K562 (cell line): Measurements from ENCODE around the gene PPP1R15A. TPM values are rescaled to one million over a fixed set of nuclear protein-coding genes. Genes with fewer than 3 reads are reported as not detected.
A peak's percentile ranks its signal among the peaks of the same experiment; 100 is the strongest.

Experiments used
- ATAC-seq: fragments of 200-7000 bp; cut with Tn5 transposase; 3 replicates; pipeline ENCODE4 v1.9.1; 2020; ENCODE audit warnings: moderate library complexity
- BruUV-seq: library from RNA; stranded (reverse); fragments of 400-500 nt; replicated peaks from 2 replicates; lab custom pipeline; 2021; lab: Mats Ljungman, UMichigan
- CTCF ChIA-PET: fragments of 300-600 bp; formaldehyde crosslinking; extraction: SDS; loops from one replicate; lab custom pipeline; 2021; ENCODE audit warnings: low intra/inter-chr PET ratio; lab: Yijun Ruan, JAX
- POLR2A ChIA-PET: fragments of 300-600, 350-650 bp; sonication (Branson Sonifier 250); formaldehyde crosslinking; extraction: SDS; loops from one replicate; lab custom pipeline; 2021; ENCODE audit warnings: antibody characterized with exemption, inconsistent platforms; lab: Yijun Ruan, JAX
- DNase-seq, 4 experiments: peaks; one replicate each; pipeline versions ENCODE4 v3.0.0 to v3.0.0-alpha.2; 2011 to 2018; ENCODE audit warnings: low spot score in 3 of 4, mixed read lengths in 3 of 4; ENCODE audit errors: extremely low read depth in 1 of 4
- FAIRE-seq: peaks from 2 replicates; lab custom pipeline; 2011; peaks lifted over from hg19 to GRCh38; lab: Jason Lieb, UNC
- H2AFZ ChIP-seq: 2 replicates; pipeline ENCODE4 v1.6.0; 2011; ENCODE audit warnings: low read depth, low read length, control low read depth, inconsistent platforms
- H3K27ac ChIP-seq: fragments of 200-600 bp; 3 replicates; pipeline ENCODE4 v1.8.0; 2011; ENCODE audit warnings: low read depth, mild to moderate bottlenecking, control low read depth, inconsistent platforms, low read length, moderate library complexity, mixed read lengths; ENCODE audit errors: extremely low read depth
- H3K27me3 ChIP-seq, 2 experiments: fragments of 300-600 bp in 1 of 2; 2 replicates in 1 of 2; 3 replicates in 1 of 2; pipeline versions ENCODE4 v1.6.0 to v1.8.0; 2011; ENCODE audit warnings: inconsistent platforms in 2 of 2, low read length in 2 of 2, mild to moderate bottlenecking in 1 of 2, mixed read lengths in 1 of 2, moderate library complexity in 1 of 2; ENCODE audit not compliant: control insufficient read depth in 2 of 2, insufficient read depth in 2 of 2
- H3K36me3 ChIP-seq: fragments of 300-600 bp; 3 replicates; pipeline ENCODE4 v1.8.0; 2011; ENCODE audit warnings: mild to moderate bottlenecking, low read length, inconsistent platforms; ENCODE audit not compliant: control insufficient read depth, insufficient read depth
- H3K4me1 ChIP-seq, 2 experiments: fragments of 200-600 bp in 1 of 2; replicated peaks in 1 of 2; 2 replicates in 1 of 2; 3 replicates in 1 of 2; pipeline versions ENCODE4 v1.5.1 to v1.8.0; 2011; ENCODE audit warnings: inconsistent platforms in 2 of 2, low read length in 2 of 2, mild to moderate bottlenecking in 1 of 2, mixed read lengths in 1 of 2, moderate library complexity in 1 of 2; ENCODE audit not compliant: control insufficient read depth in 2 of 2, insufficient read depth in 2 of 2
- H3K4me2 ChIP-seq: 2 replicates; pipeline ENCODE4 v1.6.1; 2011; ENCODE audit warnings: low read length, control low read depth, inconsistent platforms, mixed read lengths; ENCODE audit not compliant: insufficient read depth
- H3K4me3 ChIP-seq: fragments of 200-600 bp; sonication (generic), shearing (Covaris generic); 2 replicates; pipeline ENCODE4 v1.5.1; 2016; ENCODE audit warnings: control low read depth, inconsistent platforms
- H3K79me2 ChIP-seq: fragments of 200-600 bp; 3 replicates; pipeline ENCODE4 v1.8.0; 2011; ENCODE audit warnings: low read length, inconsistent platforms; ENCODE audit not compliant: control insufficient read depth, insufficient read depth
- H3K9ac ChIP-seq, 2 experiments: 2 replicates each; pipeline versions ENCODE4 v1.6.0 to v1.6.1; 2011; ENCODE audit warnings: low read depth in 2 of 2, low read length in 2 of 2, control low read depth in 1 of 2, inconsistent platforms in 1 of 2, mild to moderate bottlenecking in 1 of 2, mixed read lengths in 1 of 2; ENCODE audit not compliant: insufficient read depth in 1 of 2
- H3K9me1 ChIP-seq: one replicate; pipeline ENCODE4 v1.6.0; 2011; ENCODE audit warnings: inconsistent platforms, mild to moderate bottlenecking, low read length, moderate library complexity; ENCODE audit not compliant: control insufficient read depth, insufficient read depth
- H3K9me3 ChIP-seq: replicated peaks from 2 replicates; pipeline ENCODE4 v1.5.1; 2011; ENCODE audit warnings: low read depth, low read length, inconsistent platforms; ENCODE audit not compliant: control insufficient read depth, insufficient read depth
- H4K20me1 ChIP-seq: replicated peaks from 2 replicates; pipeline ENCODE4 v1.6.1; 2011; ENCODE audit warnings: low read length, inconsistent platforms, mixed read lengths; ENCODE audit not compliant: control insufficient read depth, insufficient read depth
- CHD4 ChIP-seq: fragments of 200-600 bp; sonication (generic); IDR thresholded peaks from 3 replicates; pipeline ENCODE4 v1.6.1; 2012; ENCODE audit warnings: low read depth, mild to moderate bottlenecking, mixed read lengths, low read length, inconsistent platforms; ENCODE audit not compliant: insufficient read depth, insufficient replicate concordance, poor library complexity, severe bottlenecking
- EWSR1 ChIP-seq: fragments of 450-650 bp; IDR thresholded peaks from 2 replicates; pipeline ENCODE4 v1.6.1; 2018; ENCODE audit warnings: borderline replicate concordance, mild to moderate bottlenecking, low read depth, moderate library complexity; ENCODE audit not compliant: partially characterized antibody
- FUS ChIP-seq: fragments of 200-400 bp; formaldehyde crosslinking; optimal IDR thresholded peaks from 2 replicates; pipeline ENCODE3; 2017; ENCODE audit warnings: low read depth, low read length
- HBP1 ChIP-seq: fragments of 450-650 bp; formaldehyde crosslinking; IDR thresholded peaks from 2 replicates; pipeline ENCODE4 v1.4.0; 2022; ENCODE audit warnings: missing genetic modification characterization
- HDAC6 ChIP-seq: IDR thresholded peaks from 2 replicates; pipeline ENCODE4 v1.6.1; 2012; ENCODE audit warnings: low read depth, mild to moderate bottlenecking, control low read depth, inconsistent platforms, low read length, moderate library complexity
- HNRNPUL1 ChIP-seq: fragments of 200-400 bp; formaldehyde crosslinking; IDR thresholded peaks from 2 replicates; pipeline ENCODE4 v1.6.1; 2017; ENCODE audit warnings: low read length
- IFI16 ChIP-seq: fragments of 250-450 bp; sonication (Bioruptor Pico); IDR thresholded peaks from 2 replicates; pipeline ENCODE4 v2.1.2; 2022; ENCODE audit warnings: mild to moderate bottlenecking, inconsistent platforms
- KDM4B ChIP-seq, 2 experiments: fragments of 450-650 bp in 1 of 2; sonication (generic) in 1 of 2; IDR thresholded peaks; 2 replicates each; pipeline ENCODE4 v1.6.1; 2016 to 2017; ENCODE audit warnings: borderline replicate concordance in 2 of 2, antibody characterized with exemption in 1 of 2, low read depth in 1 of 2, mild to moderate bottlenecking in 1 of 2
- L3MBTL2 ChIP-seq: fragments of 450-650 bp; IDR thresholded peaks from 2 replicates; pipeline ENCODE4 v1.6.1; 2016; ENCODE audit warnings: mild to moderate bottlenecking, moderate library complexity
- MAX ChIP-seq: sonication (generic); formaldehyde crosslinking; IDR thresholded peaks from 2 replicates; pipeline ENCODE4 v1.9.0; 2022; ENCODE audit warnings: mild to moderate bottlenecking, missing genetic modification reagents
- MCM7 ChIP-seq, 2 experiments: fragments of 450-650 bp; IDR thresholded peaks; 2 replicates each; pipeline ENCODE4 v1.6.1; 2016 to 2018
- PHB2 ChIP-seq: fragments of 450-650 bp; IDR thresholded peaks from 2 replicates; pipeline ENCODE4 v1.6.1; 2017; ENCODE audit warnings: low read depth
- SAFB2 ChIP-seq: fragments of 200-400 bp; formaldehyde crosslinking; IDR thresholded peaks from 2 replicates; pipeline ENCODE4 v1.6.1; 2018; ENCODE audit warnings: borderline replicate concordance, low read length, low read depth, moderate library complexity; ENCODE audit not compliant: severe bottlenecking
- SMARCA5 ChIP-seq: fragments of 450-650 bp; IDR thresholded peaks from 2 replicates; pipeline ENCODE4 v1.6.1; 2016
- TCF3 ChIP-seq: sonication (generic); formaldehyde crosslinking; IDR thresholded peaks from 2 replicates; pipeline ENCODE4 v1.4.0; 2020; ENCODE audit warnings: mild to moderate bottlenecking, missing genetic modification reagents
- THRA ChIP-seq: fragments of 450-650 bp; IDR thresholded peaks from 2 replicates; pipeline ENCODE4 v1.6.1; 2017; ENCODE audit warnings: mild to moderate bottlenecking, moderate library complexity
- TRIM24 ChIP-seq, 2 experiments: fragments of 450-650 bp; IDR thresholded peaks; 2 replicates each; pipeline ENCODE4 v1.6.1; 2016
- ZNF175 ChIP-seq: fragments of 200-800 bp; sonication (Bioruptor generic); IDR thresholded peaks from 2 replicates; pipeline ENCODE4 v1.6.1; 2016; ENCODE audit warnings: low read depth, mild to moderate bottlenecking, missing genetic modification characterization, missing compliant biosample characterization
- ZNF277 ChIP-seq: fragments of 250-450 bp; sonication (Bioruptor Pico); IDR thresholded peaks from 2 replicates; pipeline ENCODE4 v1.8.0; 2022; ENCODE audit warnings: inconsistent platforms, mild to moderate bottlenecking, moderate library complexity, borderline replicate concordance
- WGBS: fragments of 100-300 bp; shearing (Covaris generic); methylation state at CpG from one replicate; pipeline ENCODE4 v1.1.6; 2016; ENCODE audit warnings: low coverage, mixed read lengths; ENCODE audit not compliant: insufficient coverage; ENCODE audit errors: missing lambda C conversion rate; 5-methylcytosine and 5-hydroxymethylcytosine counted together
- in situ Hi-C: fragments of 300-500 bp; cut with MboI; formaldehyde crosslinking; loops from 4 replicates; pipeline ENCODE4 v1.15.0; 2018; ENCODE audit warnings: inconsistent platforms, mixed read lengths
- intact Hi-C: fragments of 100-400 bp; cut with micrococcal nuclease; formaldehyde crosslinking; loops from 2 replicates; pipeline ENCODE4 v1.14.2; 2022
- polyA plus RNA-seq, 8 experiments: library from polyadenylated mRNA; depleted of rRNA in 4 of 8; stranded (reverse) in 5 of 8; unstranded in 3 of 8; fragments of >200 nt; fragmentation: Nextera tagmentation in 2 of 8; fragmentation: Illumina TruSeq in 1 of 8; extraction: Ambion mirVana in 2 of 8; extraction: Trizol in 1 of 8; gene quantifications; 2 replicates each; pipeline versions ENCODE4 v1.2.1 to v1.2.3, GENCODE V29; 2011 to 2014; ENCODE audit warnings: inconsistent platforms in 1 of 8, missing spikeins in 1 of 8
- total RNA-seq, 7 experiments: library from RNA; depleted of rRNA in 6 of 7; stranded (reverse); fragments of >200 nt in 6 of 7; fragmentation: Illumina TruSeq in 2 of 7; extraction: Trizol in 2 of 7; gene quantifications; 2 replicates each; pipeline versions ENCODE4 v1.2.1 to v1.2.3, GENCODE V29; 2011 to 2021; ENCODE audit warnings: low replicate concordance in 1 of 7

The PPP1R15A gene
- total and polyA plus RNA-seq, 9 of the 15 experiments (the other 6 are each of a cell fraction or from before 2014, with no cell fraction given), result 0.42 to 73.7 (median 44.0) TPM

DNA sequence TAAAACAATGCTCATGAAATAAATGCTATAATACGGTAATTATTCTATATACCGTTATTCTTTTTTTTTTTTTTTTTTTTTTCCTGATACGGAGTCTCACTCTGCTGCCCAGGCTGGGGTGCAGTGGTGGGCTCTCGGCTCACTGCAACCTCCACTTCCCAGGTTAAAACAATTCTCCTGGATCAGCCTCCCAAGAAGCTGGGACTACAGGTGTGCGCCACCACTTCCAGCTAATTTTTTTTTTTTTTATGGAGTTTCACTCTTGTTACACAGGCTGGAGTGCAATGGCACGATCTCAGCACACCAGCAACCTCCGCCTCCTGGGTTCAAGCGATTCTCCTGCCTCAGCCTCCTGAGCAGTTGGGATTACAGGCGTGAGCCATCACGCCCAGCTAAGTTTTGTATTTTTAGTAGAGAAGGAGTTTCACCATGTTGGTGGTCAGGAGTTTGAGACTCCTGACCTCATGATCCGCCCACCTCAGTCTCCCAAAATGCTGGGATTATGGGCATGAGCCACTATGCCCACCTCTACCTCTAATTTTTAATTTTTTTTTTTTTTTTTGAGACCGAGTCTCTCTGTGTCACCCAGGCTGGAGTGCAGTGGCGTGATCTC is 6.9 kb downstream of the PPP1R15A start:
- Histone ChIP-seq H3K9ac (no peak overlapping the region), H3K9me1 (no peaks in the 10 kb centered on the region), H3K4me2 (no peak overlapping the region), H3K36me3 (peaks cover 33% of the 10 kb centered on the region), H2AFZ (no peak overlapping the region), H3K27me3 (no peaks in the 10 kb centered on the region), H3K4me3 (no peak overlapping the region), H3K4me1 (peaks cover 25 to 36% of the 10 kb centered on the region in 2 experiments), H3K79me2 (peaks cover 35% of the 10 kb centered on the region), H4K20me1 (peaks cover 19% of the 10 kb centered on the region), H3K27ac (peak overlapping the region; percentile 56), H3K9me3 (peaks cover 7% of the 10 kb centered on the region)
- no peak for FAIRE-seq
- in situ Hi-C loops, result loop anchor here (10.0 kb wide), 1 partner anchor 86 kb away; the partner anchor contains the start of gene FTL
- intact Hi-C loops, result no loop called here
- WGBS, result 70% methylated on average over 11 of the region's 13 CpGs
- no peak for DNase-seq
- BruUV-seq, result no TSS peak
- ChIA-PET POLR2A (interaction anchor here (0.8 to 12.2 kb wide), 22 partner anchors 7 to 204 kb away, joined by 3 to 439 read pairs (median 6); partner anchors contain the start of genes BAX, DHDH, FTL and GYS1), CTCF (interaction anchor here (0.6 to 0.7 kb wide), 2 partner anchors 114 to 488 kb away, joined by 3 to 4 read pairs; partner anchors contain the start of gene GYS1)
- no peak for ATAC-seq
- TF ChIP-seq CHD4 (peak; percentile 89), FUS (no peak), SAFB2 (no peak), HDAC6 (no peak), THRA (no peak), TCF3 (CRISPR knock-in tag) (no peak), HBP1 (CRISPR knock-in tag) (no peak), SMARCA5 (peak; percentile 93), L3MBTL2 (no peak), MCM7 (IDR thresholded peaks at IDR 0.05) (no peak), ZNF175 (CRISPR knock-in tag) (no peak), EWSR1 (no peak), ZNF277 (CRISPR knock-in tag) (0 out of 2 replicates have a peak, but pooled peaks have one; percentile 24), IFI16 (no peak), PHB2 (no peak), HNRNPUL1 (no peak), MAX (CRISPR knock-in tag) (no peak), TRIM24 (IDR thresholded peaks at IDR 0.05) (peak in 1 of 2 experiments; percentile 52; a peak in 2 of 4 replicates), KDM4B (IDR thresholded peaks at IDR 0.05; ENCODE audit: borderline replicate concordance in 2 of 2, low read depth in 1 of 2) (no peak)
